ENCODE data around the gene BID. TPM values are rescaled to one million over a fixed set of nuclear protein-coding genes. Genes with fewer than 3 reads are reported as not detected.
"Not testable (repeated sequence)": the region's sequence is repeated elsewhere in the genome, so short reads cannot be mapped to it uniquely, and the experiment has no call there.

BID gene
- total RNA-seq, 1 donor from 2014 or later = 49.7 TPM

GRCh38 chr22:17770180-17771077 is 3.8 kb downstream of the BID start:
- DNase-seq (ENCODE audit: low read depth in 2 of 2) = no peak

DNA sequence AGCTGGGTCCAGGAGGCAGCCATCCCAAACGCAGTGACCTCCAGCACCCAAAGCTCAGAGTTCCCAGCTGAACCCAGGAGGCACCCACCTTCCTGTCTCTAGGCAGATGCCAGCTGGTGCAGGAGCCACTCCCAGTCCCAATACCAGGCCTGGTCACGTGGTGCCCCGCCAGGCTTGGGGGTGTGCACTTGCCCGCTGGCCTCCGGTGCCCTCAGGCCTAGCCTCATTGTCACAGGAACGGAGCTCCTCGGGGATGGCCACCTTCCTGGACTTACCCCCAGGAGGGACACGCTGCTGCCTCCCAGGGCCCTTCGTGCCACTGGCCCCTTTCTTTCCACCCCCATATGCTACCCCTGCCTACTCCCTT is 4.6 kb downstream of the BID start:
- DNase-seq (ENCODE audit: low read depth in 2 of 2) = no peak

DNA sequence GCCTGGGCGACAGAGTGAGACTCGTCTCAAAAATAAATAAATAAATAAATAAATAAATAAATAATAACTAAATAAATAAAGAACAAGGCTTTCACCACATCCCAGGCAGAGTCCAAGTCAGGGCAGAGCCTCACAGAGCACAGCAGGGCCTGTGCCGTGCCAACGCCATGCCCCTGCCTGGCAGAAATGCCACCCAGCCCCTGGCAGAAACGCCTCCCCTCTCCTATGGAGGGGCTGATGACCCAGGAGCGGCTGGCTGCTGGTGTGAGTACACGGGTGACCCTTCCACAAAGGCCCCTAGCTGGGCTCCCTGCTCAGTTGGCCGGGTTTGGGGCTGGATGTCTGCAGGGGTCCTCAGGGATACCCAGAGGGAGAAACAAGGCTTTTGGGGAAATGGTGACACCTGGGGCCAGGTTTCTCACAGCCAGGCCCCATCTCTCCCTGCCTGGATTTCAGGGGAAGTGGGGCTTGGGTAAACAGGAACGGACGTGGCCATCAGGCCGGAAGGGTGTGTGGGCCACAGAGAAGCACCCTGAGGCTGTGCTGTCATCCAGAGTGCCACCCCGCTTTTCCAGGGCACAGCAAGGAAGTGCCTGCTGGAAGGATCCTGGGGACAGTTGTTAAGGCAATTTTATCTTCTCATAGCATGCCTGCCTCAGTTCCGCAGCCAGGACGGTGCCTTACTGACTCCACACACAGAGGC is 5.1 kb downstream of the BID start:
- DNase-seq (ENCODE audit: low read depth in 2 of 2) = no peak

DNA sequence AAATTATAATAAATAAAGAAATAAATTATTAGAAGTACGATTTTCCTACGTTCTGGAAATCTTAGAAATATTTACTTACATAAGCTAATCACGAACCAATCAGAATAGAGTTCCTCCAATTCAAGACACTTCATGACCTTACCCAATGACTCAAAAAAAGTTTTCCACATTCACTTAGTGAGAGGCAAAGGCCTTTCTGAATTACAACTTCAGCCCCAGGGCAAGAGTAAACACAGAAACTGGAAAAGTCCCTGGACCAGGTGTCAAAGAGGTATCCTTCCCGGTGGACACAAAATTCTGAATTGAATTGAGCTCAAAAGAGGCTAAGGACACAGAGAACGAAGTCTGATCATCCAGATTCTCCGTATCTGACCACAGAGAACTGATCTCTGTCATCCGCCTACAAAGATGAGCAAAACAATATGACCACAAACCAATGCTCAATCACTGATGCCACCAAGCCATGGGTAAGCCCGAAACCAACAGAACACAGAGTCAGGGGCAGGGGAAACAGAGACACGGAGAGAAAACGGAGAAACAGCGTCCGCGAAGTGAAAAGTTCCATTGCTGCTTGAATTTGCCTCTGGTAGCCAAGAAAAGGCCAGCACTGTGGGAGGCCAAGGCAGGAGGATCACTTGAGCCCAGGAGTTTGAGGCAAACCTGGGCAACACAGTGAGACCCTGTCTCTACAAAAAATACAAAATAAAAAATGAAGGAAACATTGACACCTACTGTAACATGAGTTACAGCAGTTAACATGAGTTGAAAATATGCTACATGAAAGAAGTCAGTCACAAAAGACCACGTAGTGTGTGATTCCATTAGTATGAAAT is 6.8 kb downstream of the BID start:
- no peak for DNase-seq (ENCODE audit: low read depth in 2 of 2)

DNA sequence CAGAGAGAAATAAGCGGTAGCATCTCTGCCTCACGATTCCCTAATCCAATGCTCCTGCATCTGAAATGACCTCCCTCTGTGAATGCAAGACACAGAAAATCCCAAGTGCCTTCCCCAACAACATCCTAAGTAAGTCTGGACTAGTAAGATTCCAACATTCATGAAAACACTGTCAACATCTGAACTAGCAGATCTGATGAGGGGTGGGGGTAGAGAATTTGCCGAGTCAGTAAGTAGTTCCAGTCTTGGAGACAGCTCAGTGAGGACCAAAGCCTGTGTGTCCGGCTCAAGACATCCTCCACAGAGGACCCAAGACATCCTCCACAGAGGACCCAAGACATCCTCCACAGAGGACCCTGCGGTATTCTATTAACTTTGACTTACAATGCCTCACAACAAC is 9.4 kb downstream of the BID start:
- DNase-seq (ENCODE audit: low read depth in 2 of 2) = not testable (repeated sequence)

GRCh38 chr22:17764036-17764435 is 10.2 kb downstream of the BID start:
- DNase-seq (ENCODE audit: low read depth in 2 of 2) = no peak

GRCh38 chr22:17763442-17763841 is 10.8 kb downstream of the BID start:
- DNase-seq (ENCODE audit: low read depth in 2 of 2) = not testable (repeated sequence)

DNA sequence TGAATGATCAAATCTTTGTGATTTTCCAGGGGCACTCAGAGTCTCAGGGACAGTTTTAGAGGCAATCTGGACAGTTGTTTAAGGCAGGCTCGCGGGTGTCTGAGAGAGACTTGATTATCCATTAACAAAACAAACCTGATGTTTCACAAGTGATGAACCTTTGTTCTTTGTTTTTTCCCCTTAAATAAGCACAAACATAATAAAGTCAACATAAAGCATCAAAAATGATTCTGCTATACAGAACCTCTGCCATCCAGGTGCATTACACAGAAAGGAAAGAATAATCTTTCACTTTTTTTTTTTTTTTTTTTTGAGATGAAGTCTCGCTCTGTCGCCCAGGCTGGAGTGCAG is 13.2 kb downstream of the BID start:
- DNase-seq (ENCODE audit: low read depth in 2 of 2) = no peak

DNA sequence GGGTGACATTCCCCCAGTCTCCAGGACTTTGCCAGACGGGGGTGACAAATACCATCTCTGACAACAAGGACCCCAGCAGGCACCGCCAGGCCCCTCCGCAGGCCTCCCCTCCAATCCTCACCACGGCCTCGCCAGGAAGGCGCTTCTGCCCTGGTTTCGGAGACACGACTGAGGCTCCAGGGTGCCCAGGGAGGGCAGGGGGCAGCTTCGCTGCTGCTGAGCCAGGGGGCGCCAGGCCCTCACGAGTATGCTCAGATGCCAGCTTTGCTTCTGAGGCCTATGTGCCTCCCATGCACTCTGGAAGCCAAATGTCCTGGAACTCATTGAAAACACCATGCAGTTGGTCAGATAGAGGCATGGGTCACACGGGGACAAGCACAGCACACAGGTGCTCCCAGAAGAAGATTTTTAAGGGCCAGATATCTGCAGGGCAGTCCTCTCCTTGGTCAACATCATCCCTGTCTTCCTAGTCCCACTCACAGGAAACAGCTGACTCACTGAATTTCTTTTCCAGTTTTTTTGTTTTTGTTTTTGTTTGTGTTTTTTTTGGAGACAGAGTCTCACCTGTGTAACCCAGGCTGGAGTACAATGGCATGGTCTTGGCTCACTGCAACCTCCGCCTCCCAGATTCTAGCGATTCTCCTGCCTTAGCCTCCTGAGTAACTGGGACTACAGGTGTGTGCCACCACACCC is 19.9 kb downstream of the BID start:
- peak in 1 of 2 donors; percentile 24 for DNase-seq (ENCODE audit: low read depth in 2 of 2)

- DNase-seq (ENCODE audit: low read depth in 2 of 2) = peak in 1 of 2 donors; percentile 21
Measured at GRCh38 chr22:17753401-17753989, 20.8 kb downstream of the BID start.

DNA sequence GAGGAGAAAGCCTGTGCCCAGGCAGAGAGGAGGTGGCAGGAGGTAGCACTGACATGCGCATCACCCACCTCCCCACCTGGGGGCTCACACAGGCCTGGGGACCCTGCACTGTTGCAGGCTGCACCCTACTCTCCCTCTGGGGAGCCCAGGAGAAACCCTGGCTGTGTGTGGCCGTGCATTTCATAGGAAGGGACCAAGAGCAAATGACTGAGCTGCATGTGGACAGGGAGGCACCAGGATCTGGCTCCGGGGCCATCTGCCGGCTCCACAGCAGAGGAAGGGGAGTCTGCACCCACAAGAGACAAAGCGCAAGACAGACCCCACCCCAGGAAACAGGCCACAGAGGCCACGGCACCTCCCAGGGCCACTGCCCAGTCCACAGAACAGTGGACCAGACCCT is 22.7 kb downstream of the BID start:
- DNase-seq (ENCODE audit: low read depth in 2 of 2) = no peak

DNA sequence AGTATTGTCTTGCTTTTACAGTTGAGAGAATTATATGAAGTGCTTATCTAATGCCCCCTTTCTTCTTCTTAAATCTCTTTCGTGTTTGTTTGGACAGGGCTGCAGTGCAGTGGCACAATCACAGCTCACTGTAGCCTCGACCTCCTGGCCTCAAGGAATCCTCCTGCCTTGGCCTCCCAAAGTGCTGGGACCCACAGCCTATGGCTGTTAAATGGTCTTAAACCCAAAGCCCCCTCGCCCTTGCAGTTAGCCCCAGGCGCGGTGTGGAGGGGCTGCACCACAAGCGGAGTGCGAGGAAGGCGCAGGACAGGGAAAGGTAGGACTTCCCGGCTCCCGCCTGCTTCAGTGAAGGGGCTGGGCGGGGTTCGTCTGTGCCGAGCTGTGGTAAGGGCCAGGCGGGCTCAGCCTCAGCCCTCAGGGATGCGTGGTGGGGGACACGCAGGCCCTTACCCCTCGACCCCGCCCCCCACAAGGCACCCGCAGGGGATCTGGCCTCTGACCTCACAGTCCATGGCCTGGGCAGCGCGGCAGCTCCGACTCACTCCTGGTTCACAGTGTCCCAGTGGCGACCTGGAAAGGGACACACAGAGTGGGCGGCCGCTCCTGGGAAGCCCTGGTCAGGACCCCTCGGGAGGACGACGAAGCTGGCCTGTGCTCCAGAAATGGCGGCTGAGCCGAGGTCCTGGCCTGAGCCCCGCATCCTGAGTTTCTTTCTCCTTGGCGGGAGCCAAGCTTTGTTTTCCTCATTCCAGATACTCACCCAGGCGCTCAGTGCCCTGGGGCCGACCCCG is 24.5 kb downstream of the BID start:
- DNase-seq (ENCODE audit: low read depth in 2 of 2) = no peak

DNA sequence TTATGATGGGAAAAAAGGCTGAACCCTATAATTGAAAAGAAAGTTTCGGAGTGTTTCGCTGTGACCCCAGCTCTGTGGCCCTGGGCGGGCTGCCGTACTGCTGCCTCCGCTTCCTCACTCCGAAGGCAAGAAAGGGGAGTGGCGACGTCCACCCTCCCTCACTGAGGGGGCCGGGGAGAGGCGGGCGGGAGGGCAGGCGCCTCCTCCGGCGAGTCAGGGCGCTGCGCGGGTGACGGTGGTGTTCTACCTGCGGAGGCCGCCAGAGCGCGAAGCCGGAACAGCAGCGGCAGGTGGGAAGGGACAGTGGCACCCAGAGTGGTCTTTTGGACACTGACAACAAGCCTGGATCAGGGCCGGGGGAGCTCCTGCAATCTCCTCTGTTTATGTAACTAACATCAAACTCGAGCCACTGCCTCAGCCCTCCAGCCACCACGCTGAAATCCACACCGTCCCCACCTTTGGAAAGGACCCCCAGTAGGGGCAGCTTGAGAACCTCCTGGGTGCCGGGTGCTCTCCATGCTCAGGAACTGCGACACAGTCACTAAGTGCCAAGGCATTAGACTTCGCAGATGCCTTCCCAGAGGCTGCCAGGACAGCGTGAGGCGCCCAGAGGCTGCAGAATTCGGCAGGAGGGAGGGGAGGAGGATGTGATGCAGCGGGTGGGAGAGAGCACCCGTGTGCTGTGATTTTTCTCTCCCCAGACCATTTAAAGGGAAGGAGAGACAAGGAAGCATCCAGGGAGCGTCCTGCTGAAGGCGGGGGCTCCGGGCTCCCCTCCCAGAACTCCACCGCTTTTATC is 25.5 kb downstream of the BID start:
- DNase-seq (ENCODE audit: low read depth in 2 of 2) = no peak

DNA sequence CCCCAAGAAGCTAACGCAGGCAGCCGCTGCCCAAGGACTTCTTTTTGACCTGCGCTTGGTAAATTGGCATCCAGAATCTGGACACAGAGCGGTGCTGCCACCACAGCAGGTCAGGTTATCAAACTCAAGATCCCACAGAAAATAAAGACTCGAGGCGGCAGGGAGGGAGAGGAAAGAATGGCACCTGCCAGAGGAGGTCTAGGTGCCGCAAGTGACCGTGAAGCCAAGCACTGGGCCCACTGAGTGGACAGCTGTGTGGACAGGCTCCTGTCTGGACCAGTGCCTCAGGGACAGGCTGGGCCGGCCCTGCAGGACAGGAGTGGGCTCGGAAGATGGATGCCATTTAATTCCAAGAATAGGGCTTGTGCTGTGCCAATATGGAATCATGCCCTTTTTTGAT is 27.4 kb downstream of the BID start:
- no peak for DNase-seq (ENCODE audit: low read depth in 2 of 2)

- DNase-seq (ENCODE audit: low read depth in 2 of 2) = no peak
Measured at GRCh38 chr22:17744430-17744829, 29.8 kb downstream of the BID start.

GRCh38 chr22:17743661-17744411 is 30.4 kb downstream of the BID start:
- DNase-seq (ENCODE audit: low read depth in 2 of 2) = peak; percentile 50 to 53

DNA sequence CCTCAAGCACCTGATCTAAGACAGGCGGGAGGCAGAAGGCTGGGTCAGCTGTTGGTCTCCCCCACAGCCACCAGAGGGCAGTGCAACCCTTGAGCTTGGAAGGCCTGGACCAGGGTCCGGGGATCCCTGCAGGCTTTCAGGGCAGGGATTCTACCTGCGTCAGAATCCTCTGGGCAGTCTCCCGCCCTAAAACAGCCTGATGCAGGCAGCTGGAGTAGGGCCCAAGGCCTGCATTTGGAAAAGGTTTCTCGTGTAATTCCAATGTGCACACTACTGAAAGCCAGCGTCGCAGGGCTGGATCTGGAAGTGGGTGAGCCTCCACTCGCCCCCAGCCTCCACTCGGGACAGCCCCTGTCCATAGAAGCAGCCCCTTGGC is 31.8 kb downstream of the BID start:
- DNase-seq (ENCODE audit: low read depth in 2 of 2) = peak; percentile 36 to 73

DNA sequence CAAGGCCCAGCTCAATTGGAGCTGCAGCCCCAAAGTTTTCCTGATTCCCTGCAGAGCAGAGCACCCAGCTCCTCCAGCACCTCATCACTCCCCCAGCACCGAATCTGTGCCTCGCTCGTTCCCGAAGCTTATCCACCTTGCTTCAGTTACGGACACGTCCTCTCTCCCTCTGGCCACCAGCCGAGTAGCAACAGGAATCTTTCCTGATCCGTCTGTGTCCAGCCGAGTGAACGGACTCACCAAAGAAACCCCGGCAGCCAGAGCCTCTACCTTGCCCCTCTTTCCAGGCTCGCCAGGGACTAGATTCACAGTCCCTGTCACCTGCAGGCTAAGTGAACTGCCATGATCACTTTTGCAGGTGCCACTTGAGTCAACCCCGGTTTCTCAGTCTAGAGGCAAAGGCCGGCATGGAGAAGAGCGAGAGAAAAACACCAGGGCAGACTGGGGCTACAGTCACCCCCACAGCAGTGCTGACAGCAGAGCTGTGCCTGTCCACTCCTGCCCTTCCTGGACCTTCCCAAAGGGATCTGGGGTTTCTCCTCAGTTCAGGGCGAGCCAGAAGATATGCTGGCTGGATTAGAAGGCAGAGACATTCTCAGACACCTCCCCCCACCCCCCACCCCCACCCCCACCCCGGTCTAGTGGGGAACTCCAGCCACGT is 32.3 kb downstream of the BID start:
- no peak for DNase-seq (ENCODE audit: low read depth in 2 of 2)
